Neural crest cell (in vitro differentiated cells): Measurements from ENCODE around the gene ABI3. TPM values are rescaled to one million over a fixed set of nuclear protein-coding genes. Genes with fewer than 3 reads are reported as not detected.

Experiments
- DNase-seq: peaks from one replicate; pipeline ENCODE4 v3.0.0; 2021; ENCODE audit warnings: low read depth, mixed read lengths, low spot score
- H3K27ac Mint-ChIP-seq: one replicate; pipeline ENCODE4 v1.8.0; 2021; ENCODE audit warnings: mild to moderate bottlenecking, mixed read lengths; ENCODE audit not compliant: unreplicated experiment
- H3K27me3 Mint-ChIP-seq: 2 replicates; pipeline ENCODE4 v1.8.0; 2021; ENCODE audit warnings: low read depth, mild to moderate bottlenecking, mixed read lengths
- H3K36me3 Mint-ChIP-seq: 2 replicates; pipeline ENCODE4 v1.8.0; 2021; ENCODE audit warnings: low read depth, mild to moderate bottlenecking, mixed read lengths
- H3K4me1 Mint-ChIP-seq: 2 replicates; pipeline ENCODE4 v1.8.0; 2021; ENCODE audit warnings: mixed read lengths
- H3K4me3 Mint-ChIP-seq: one replicate; pipeline ENCODE4 v1.8.0; 2021; ENCODE audit warnings: mild to moderate bottlenecking, mixed read lengths
- H3K9me3 Mint-ChIP-seq: 2 replicates; pipeline ENCODE4 v1.8.0; 2021; ENCODE audit warnings: mixed read lengths
- total RNA-seq: library from RNA; stranded (reverse); gene quantifications from 2 replicates; pipeline ENCODE4 v1.2.1, GENCODE V29; 2021
- TF ChIP-seq, protein P1 (sequence below): fragments of 200-600 bp; sonication (generic); conservative IDR thresholded peaks from 2 replicates; pipeline ENCODE4 v1.5.0; 2021; ENCODE audit warnings: antibody characterized with exemption, mild to moderate bottlenecking

The ABI3 gene
- total RNA-seq, 1 donor from 2014 or later, result 1.0 TPM

DNA sequence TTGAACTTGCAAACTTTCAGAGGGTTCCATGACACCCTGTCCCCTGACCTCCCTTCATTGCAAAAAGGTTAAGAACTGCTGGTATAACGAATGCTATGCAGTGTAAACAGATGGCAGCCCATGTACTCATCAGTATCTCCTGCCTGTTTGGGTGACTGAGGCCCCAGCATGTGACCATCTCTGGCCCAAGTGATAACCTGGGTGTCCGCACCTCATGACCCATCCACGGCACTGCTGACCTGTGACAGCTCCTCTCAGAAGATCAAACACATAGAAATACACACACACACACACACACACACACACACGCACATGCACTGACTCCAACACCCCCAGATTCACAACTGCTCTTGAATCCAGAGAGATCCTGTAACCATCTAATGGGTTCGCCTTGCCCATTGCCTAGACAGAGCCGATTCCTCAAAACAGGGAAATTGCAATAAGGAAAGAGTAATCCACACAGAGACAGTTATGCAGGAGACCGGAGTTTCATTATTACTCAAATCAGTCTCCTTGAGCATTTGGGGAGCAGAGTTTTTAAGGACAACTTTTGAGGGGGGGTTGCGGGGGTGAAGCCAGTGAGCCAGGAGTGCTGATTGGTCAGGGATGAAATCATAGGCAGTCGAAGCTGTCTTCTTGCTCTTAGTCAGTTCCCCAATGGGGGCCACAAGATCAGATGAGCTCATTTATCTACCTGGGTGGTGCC is 31.3 kb downstream of the ABI3 start:
- Mint-ChIP-seq H3K4me3 (no peak overlapping the region), H3K27ac (no peak overlapping the region), H3K9me3 (no peaks in the 10 kb centered on the region), H3K36me3 (no peaks in the 10 kb centered on the region), H3K4me1 (no peaks in the 10 kb centered on the region), H3K27me3 (peaks cover 7% of the 10 kb centered on the region)
- TF ChIP-seq, protein P1, sequence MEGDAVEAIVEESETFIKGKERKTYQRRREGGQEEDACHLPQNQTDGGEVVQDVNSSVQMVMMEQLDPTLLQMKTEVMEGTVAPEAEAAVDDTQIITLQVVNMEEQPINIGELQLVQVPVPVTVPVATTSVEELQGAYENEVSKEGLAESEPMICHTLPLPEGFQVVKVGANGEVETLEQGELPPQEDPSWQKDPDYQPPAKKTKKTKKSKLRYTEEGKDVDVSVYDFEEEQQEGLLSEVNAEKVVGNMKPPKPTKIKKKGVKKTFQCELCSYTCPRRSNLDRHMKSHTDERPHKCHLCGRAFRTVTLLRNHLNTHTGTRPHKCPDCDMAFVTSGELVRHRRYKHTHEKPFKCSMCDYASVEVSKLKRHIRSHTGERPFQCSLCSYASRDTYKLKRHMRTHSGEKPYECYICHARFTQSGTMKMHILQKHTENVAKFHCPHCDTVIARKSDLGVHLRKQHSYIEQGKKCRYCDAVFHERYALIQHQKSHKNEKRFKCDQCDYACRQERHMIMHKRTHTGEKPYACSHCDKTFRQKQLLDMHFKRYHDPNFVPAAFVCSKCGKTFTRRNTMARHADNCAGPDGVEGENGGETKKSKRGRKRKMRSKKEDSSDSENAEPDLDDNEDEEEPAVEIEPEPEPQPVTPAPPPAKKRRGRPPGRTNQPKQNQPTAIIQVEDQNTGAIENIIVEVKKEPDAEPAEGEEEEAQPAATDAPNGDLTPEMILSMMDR, result no peak
- DNase-seq, result no peak

- H3K27ac Mint-ChIP-seq, result no peak overlapping the region
- H3K4me1 Mint-ChIP-seq, result no peaks in the 10 kb centered on the region
- DNase-seq, result no peak
- H3K9me3 Mint-ChIP-seq, result no peaks in the 10 kb centered on the region
- peaks cover 7% of the 10 kb centered on the region for H3K27me3 Mint-ChIP-seq
- H3K36me3 Mint-ChIP-seq, result no peaks in the 10 kb centered on the region
- no peak overlapping the region for H3K4me3 Mint-ChIP-seq
- TF ChIP-seq, protein P1, result no peak
These were observed 32.3 kb downstream of the ABI3 start for GRCh38 chr17:49242813-49243212.

DNA sequence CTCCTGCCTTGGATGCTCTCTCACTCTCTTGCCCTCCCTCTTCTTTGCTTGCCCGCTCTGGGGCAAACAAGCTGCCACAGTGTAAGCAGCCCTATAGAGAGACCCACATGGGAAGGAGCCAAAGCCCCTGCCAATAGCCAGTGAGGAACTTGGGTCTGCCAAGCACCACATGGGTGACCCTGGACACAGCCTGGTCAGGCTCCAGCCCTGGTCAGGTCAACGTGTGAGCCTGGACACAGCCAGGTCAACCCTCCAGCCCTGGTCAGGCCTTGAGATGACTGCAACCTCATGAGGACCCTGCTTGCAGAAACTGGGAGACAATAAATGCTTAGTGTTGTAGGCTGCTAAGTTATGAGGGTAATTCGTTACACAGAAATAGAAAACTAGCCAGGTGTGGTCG is 34.3 kb downstream of the ABI3 start:
- Mint-ChIP-seq H3K36me3 (no peaks in the 10 kb centered on the region), H3K27ac (no peak overlapping the region), H3K4me1 (no peaks in the 10 kb centered on the region), H3K9me3 (no peaks in the 10 kb centered on the region), H3K4me3 (no peak overlapping the region), H3K27me3 (peaks cover 3% of the 10 kb centered on the region)
- no peak for DNase-seq
- TF ChIP-seq, protein P1, result no peak

DNA sequence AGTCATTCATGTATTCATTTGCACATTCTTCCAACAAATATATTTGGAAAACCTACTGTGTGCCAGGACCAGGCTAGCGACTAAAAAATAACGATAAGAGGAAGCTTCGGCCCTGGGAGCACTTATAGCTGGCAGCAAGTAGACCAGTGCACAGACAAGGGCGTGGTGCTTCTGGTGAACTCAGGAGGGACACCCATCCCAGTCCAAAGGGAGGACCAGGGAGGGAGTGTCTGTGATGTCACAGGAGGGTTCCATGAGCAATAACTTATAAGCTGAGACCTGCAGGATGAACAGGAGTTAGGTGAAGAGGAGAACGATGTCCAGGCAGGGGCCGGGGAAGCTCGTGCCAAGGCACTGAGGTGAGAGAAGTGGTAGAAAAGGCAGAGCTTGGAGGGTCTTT is 37.4 kb downstream of the ABI3 start:
- peaks cover 3% of the 10 kb centered on the region for H3K27me3 Mint-ChIP-seq
- H3K36me3 Mint-ChIP-seq, result no peaks in the 10 kb centered on the region
- no peak overlapping the region for H3K27ac Mint-ChIP-seq
- TF ChIP-seq, protein P1, result no peak
- no peaks in the 10 kb centered on the region for H3K9me3 Mint-ChIP-seq
- H3K4me3 Mint-ChIP-seq, result no peak overlapping the region
- DNase-seq, result no peak
- no peaks in the 10 kb centered on the region for H3K4me1 Mint-ChIP-seq

DNA sequence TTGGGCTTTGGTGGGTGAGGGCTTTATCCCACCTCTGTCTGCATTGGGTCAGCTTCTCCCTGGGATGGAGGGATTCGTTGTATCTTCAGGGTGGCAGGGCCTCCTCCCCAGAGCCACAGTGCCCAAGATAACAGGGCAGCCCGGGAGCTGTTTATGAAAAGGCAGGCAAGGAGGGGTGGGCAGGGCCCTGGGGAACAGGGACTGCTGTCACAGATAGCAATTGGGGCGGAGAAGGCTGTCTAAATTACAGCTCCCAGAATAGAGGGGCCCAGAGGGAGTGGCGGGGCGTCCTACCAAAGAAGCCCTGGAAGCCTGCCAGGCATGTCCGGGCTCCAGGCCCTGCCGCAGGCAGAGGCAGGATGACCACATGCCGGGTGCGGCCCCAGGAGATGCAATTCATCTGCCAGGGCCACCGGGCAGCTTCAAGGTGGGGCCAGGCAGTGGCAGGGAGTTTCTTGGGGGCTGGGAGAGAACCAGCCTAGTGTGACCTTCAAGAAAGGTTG is 38.8 kb downstream of the ABI3 start:
- no peaks in the 10 kb centered on the region for H3K4me1 Mint-ChIP-seq
- no peaks in the 10 kb centered on the region for H3K36me3 Mint-ChIP-seq
- H3K9me3 Mint-ChIP-seq, result no peaks in the 10 kb centered on the region
- H3K27ac Mint-ChIP-seq, result no peak overlapping the region
- H3K27me3 Mint-ChIP-seq, result peaks cover 3% of the 10 kb centered on the region
- TF ChIP-seq, protein P1, result no peak
- no peak for DNase-seq
- no peak overlapping the region for H3K4me3 Mint-ChIP-seq
